GM12878 (cell line): ENCODE measurements around the gene APPBP2. TPM values are rescaled to one million over a fixed set of nuclear protein-coding genes. Genes with fewer than 3 reads are reported as not detected.

ENCODE experiments used
- ATAC-seq: fragments of 200-7000 bp; cut with Tn5 transposase; 3 replicates; pipeline ENCODE4 v1.9.1; 2020; ENCODE audit warnings: mild to moderate bottlenecking, moderate library complexity
- BruUV-seq: library from RNA; stranded (reverse); fragments of 400-500 nt; replicated peaks from 2 replicates; lab custom pipeline; 2021; lab: Mats Ljungman, UMichigan
- CTCF ChIA-PET: fragments of 300-600 bp; sonication (Branson Sonifier 250); formaldehyde crosslinking; extraction: SDS; loops from one replicate; lab custom pipeline; 2021; ENCODE audit warnings: inconsistent platforms; lab: Yijun Ruan, JAX
- POLR2A ChIA-PET: fragments of 350-600 bp; formaldehyde crosslinking; extraction: SDS; loops from one replicate; lab custom pipeline; 2021; ENCODE audit warnings: inconsistent platforms; lab: Charles Lee
- RAD21 ChIA-PET: fragments of 300-600 bp; sonication (Branson Sonifier 250); formaldehyde crosslinking; loops from one replicate; lab custom pipeline; 2023; ENCODE audit warnings: antibody characterized with exemption; ENCODE audit not compliant: unreplicated experiment; lab: Charles Lee
- SMC1A ChIA-PET: fragments of 300-600 bp; sonication (Branson Sonifier 250); formaldehyde crosslinking; loops from one replicate; lab custom pipeline; 2023; ENCODE audit not compliant: unreplicated experiment, uncharacterized antibody; lab: Charles Lee
- DNase-seq: peaks from one replicate; pipeline ENCODE4 v3.0.0-alpha.2; 2011; ENCODE audit warnings: low read depth, low spot score
- FAIRE-seq: peaks from 3 replicates; lab custom pipeline; 2011; peaks lifted over from hg19 to GRCh38; lab: Jason Lieb, UNC
- H2AFZ ChIP-seq: 2 replicates; pipeline ENCODE4 v1.6.0; 2011; ENCODE audit warnings: low read depth, low read length, control low read depth; ENCODE audit not compliant: control insufficient read depth
- H3K27ac ChIP-seq: 2 replicates; pipeline ENCODE4 v1.5.1; 2011; ENCODE audit warnings: control low read depth; ENCODE audit not compliant: control insufficient read depth, insufficient read depth
- H3K27me3 ChIP-seq, 2 experiments: replicated peaks in 1 of 2; 2 replicates each; pipeline versions ENCODE4 v1.6.0 to v1.6.1; 2011; ENCODE audit warnings: low read length in 1 of 2; ENCODE audit not compliant: control insufficient read depth in 2 of 2, insufficient read depth in 2 of 2
- H3K36me3 ChIP-seq, 2 experiments: 2 replicates each; pipeline ENCODE4 v1.5.1; 2011; ENCODE audit warnings: low read length in 1 of 2; ENCODE audit not compliant: control insufficient read depth in 2 of 2, insufficient read depth in 2 of 2
- H3K4me1 ChIP-seq: 2 replicates; pipeline ENCODE4 v1.6.1; 2011; ENCODE audit warnings: mild to moderate bottlenecking, low read length, moderate library complexity, mixed read lengths; ENCODE audit not compliant: control insufficient read depth, insufficient read depth
- H3K4me2 ChIP-seq: 2 replicates; pipeline ENCODE4 v1.6.0; 2011; ENCODE audit warnings: control low read depth; ENCODE audit not compliant: control insufficient read depth, insufficient read depth
- H3K4me3 ChIP-seq: fragments of 200-600 bp; sonication (generic); 2 replicates; pipeline ENCODE4 v1.5.1; 2016
- H3K79me2 ChIP-seq: 2 replicates; pipeline ENCODE4 v1.6.0; 2011; ENCODE audit warnings: low read length; ENCODE audit not compliant: control insufficient read depth, insufficient read depth
- H3K9ac ChIP-seq: 2 replicates; pipeline ENCODE4 v1.8.0; 2011; ENCODE audit warnings: low read length, control low read depth, mixed read lengths; ENCODE audit not compliant: control insufficient read depth, insufficient read depth
- H3K9me3 ChIP-seq: replicated peaks from 3 replicates; pipeline ENCODE4 v1.5.1; 2011; ENCODE audit warnings: mild to moderate bottlenecking, low read length; ENCODE audit not compliant: control insufficient read depth, insufficient read depth
- H4K20me1 ChIP-seq: 2 replicates; pipeline ENCODE4 v1.6.0; 2011; ENCODE audit not compliant: control insufficient read depth, insufficient read depth
- BHLHE40 ChIP-seq, 2 experiments: fragments of 450-650 bp in 1 of 2; IDR thresholded peaks; 2 replicates each; pipeline ENCODE4 v1.6.1; 2011 to 2017; ENCODE audit warnings: low read depth in 2 of 2, borderline replicate concordance in 1 of 2, improper control_type of control experiment in 1 of 2, low read length in 1 of 2, mild to moderate bottlenecking in 1 of 2
- CBX5 ChIP-seq: sonication (generic); IDR thresholded peaks from 2 replicates; pipeline ENCODE4 v1.6.1; 2016; ENCODE audit warnings: low read depth, moderate library complexity, mild to moderate bottlenecking, inconsistent platforms
- CREM ChIP-seq: IDR thresholded peaks from 2 replicates; pipeline ENCODE4 v1.6.1; 2014; ENCODE audit warnings: antibody characterized with exemption, low read depth
- ETV6 ChIP-seq, 2 experiments: fragments of 450-650 bp in 1 of 2; IDR thresholded peaks in 1 of 2; conservative IDR thresholded peaks in 1 of 2; 2 replicates each; pipeline ENCODE4 v1.6.1; 2014; ENCODE audit warnings: antibody characterized with exemption in 1 of 2, borderline replicate concordance in 1 of 2, low read depth in 1 of 2, mild to moderate bottlenecking in 1 of 2, moderate library complexity in 1 of 2
- IKZF1 ChIP-seq: fragments of 450-650 bp; conservative IDR thresholded peaks from 2 replicates; pipeline ENCODE4 v1.6.1; 2017; ENCODE audit warnings: antibody characterized with exemption, mild to moderate bottlenecking
- IRF4 ChIP-seq: IDR thresholded peaks from 2 replicates; pipeline ENCODE4 v1.6.1; 2011; ENCODE audit warnings: low read depth, low read length
- MEF2B ChIP-seq: fragments of 450-650 bp; IDR thresholded peaks from 2 replicates; pipeline ENCODE4 v1.6.1; 2018; ENCODE audit warnings: mild to moderate bottlenecking, moderate library complexity; ENCODE audit not compliant: partially characterized antibody, poor library complexity, severe bottlenecking
- MYB ChIP-seq: fragments of 150-350 bp; IDR thresholded peaks from 2 replicates; pipeline ENCODE4 v1.6.1; 2014; ENCODE audit warnings: mild to moderate bottlenecking, low read depth, low read length, borderline replicate concordance
- NFXL1 ChIP-seq: fragments of 450-650 bp; IDR thresholded peaks from 2 replicates; pipeline ENCODE4 v1.6.1; 2017; ENCODE audit warnings: antibody characterized with exemption, mild to moderate bottlenecking, borderline replicate concordance
- NR2F1 ChIP-seq: fragments of 450-650 bp; conservative IDR thresholded peaks from 2 replicates; pipeline ENCODE4 v1.6.1; 2017; ENCODE audit warnings: mild to moderate bottlenecking
- POU2F2 ChIP-seq: IDR thresholded peaks from 3 replicates; pipeline ENCODE4 v1.6.1; 2011; ENCODE audit warnings: low read depth, mild to moderate bottlenecking, low read length, borderline replicate concordance
- RAD21 ChIP-seq: IDR thresholded peaks from 2 replicates; pipeline ENCODE4 v1.6.1; 2011; ENCODE audit warnings: mild to moderate bottlenecking, low read depth, low read length, moderate library complexity; ENCODE audit not compliant: insufficient read depth
- SMARCA5 ChIP-seq: fragments of 450-650 bp; IDR thresholded peaks from 2 replicates; pipeline ENCODE4 v1.6.1; 2017; ENCODE audit warnings: mild to moderate bottlenecking
- SMC3 ChIP-seq: IDR thresholded peaks from 2 replicates; pipeline ENCODE4 v1.6.1; 2011; ENCODE audit warnings: low read length, improper control_type of control experiment, borderline replicate concordance
- TCF3 ChIP-seq: IDR thresholded peaks from 2 replicates; pipeline ENCODE4 v1.6.1; 2012; ENCODE audit warnings: low read depth, mild to moderate bottlenecking, low read length, borderline replicate concordance; ENCODE audit not compliant: insufficient read depth
- WRNIP1 ChIP-seq: IDR thresholded peaks from 2 replicates; pipeline ENCODE4 v1.6.1; 2011; ENCODE audit warnings: low read depth, low read length, improper control_type of control experiment, borderline replicate concordance
- YY1 ChIP-seq: IDR thresholded peaks from 2 replicates; pipeline ENCODE4 v1.6.1; 2011; ENCODE audit warnings: low read depth, mild to moderate bottlenecking, low read length
- WGBS: methylation state at CpG from one replicate; pipeline ENCODE4 v1.1.6; 2016; ENCODE audit warnings: low lambda C conversion rate; ENCODE audit not compliant: insufficient replicate concordance, insufficient coverage; ENCODE audit errors: missing lambda C conversion rate; 5-methylcytosine and 5-hydroxymethylcytosine counted together
- in situ Hi-C: fragments of 300-500 bp; cut with MboI; formaldehyde crosslinking; loops from 9 replicates; pipeline ENCODE4 v1.14.3; 2018; ENCODE audit warnings: mixed read lengths
- intact Hi-C: fragments of 100-400 bp; cut with micrococcal nuclease; formaldehyde crosslinking; loops from one replicate; pipeline ENCODE4 v1.14.2; 2022; ENCODE audit not compliant: unreplicated experiment
- polyA plus RNA-seq, 11 experiments: library from polyadenylated mRNA; depleted of rRNA in 4 of 11; unstranded in 6 of 11; stranded (reverse) in 5 of 11; fragments of >200 nt; fragmentation: Nextera tagmentation in 4 of 11; fragmentation: Illumina TruSeq in 1 of 11; extraction: Ambion mirVana in 4 of 11; extraction: Trizol in 1 of 11; gene quantifications; 1 replicate in 1 of 11; 2 replicates in 10 of 11; pipeline versions ENCODE4 v1.2.1 to v1.2.3, GENCODE V29; 2011 to 2016; ENCODE audit warnings: inconsistent platforms in 2 of 11, missing spikeins in 2 of 11, low read depth in 1 of 11
- total RNA-seq, 4 experiments: library from RNA; depleted of rRNA in 3 of 4; stranded (reverse); fragments of >200 nt in 3 of 4; fragmentation: Illumina TruSeq in 1 of 4; extraction: Trizol in 1 of 4; gene quantifications; 2 replicates each; pipeline versions ENCODE4 v1.2.1 to v1.2.3, GENCODE V29; 2013 to 2021
- TF ChIP-seq, protein P1 (sequence below): IDR thresholded peaks from 2 replicates; pipeline ENCODE4 v1.6.1; 2012; ENCODE audit warnings: mild to moderate bottlenecking, low read depth, low read length

APPBP2 gene
- total and polyA plus RNA-seq, 10 of the 15 experiments (the other 5 are each of a cell fraction or from before 2014, with no cell fraction given) = 4.3 to 30.8 (median 13.1) TPM

DNA sequence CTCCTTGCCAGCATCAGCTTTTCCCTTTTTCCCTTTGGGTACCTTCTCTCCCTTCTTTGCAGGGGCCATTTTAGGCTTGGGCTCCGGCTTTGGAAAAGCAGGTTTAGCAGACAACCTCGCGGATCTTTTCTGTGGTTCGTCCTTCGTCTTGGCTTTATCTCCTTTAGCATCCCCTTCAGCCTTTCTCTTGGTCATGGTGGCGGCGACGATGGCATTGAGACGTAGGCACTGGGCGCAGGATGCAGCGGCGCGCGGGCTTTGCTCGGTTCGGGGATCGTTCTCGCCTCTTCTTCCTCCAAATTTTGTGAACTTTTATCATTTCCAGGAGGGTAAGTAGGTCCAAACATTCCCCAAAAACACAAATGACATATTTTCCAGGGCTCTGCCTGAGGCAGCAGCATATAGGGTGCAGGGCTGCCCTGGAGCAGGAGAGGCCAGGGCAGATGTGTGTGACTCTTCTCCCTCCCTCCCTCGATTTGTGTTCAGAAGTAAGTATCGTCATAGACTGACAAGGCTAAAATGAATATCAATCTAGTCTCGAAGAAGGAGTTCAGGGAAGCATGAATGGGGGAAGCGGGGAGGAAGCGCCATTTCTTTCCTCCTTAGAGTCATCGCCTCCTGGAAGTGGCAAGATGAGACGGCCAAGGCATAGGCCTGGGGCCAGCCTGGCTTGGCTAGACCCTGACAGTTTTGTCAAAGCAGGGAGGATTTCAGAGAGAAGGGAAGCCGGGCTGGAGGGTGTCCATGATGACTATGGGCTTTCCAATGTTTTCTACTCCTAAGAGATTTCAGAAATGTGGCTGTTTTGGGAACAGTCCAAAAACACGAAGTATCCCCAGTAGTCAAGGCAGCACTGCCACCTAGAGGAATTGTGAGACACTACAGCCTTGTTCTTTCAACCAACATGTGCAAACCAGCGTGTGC, 90.5 kb downstream of the APPBP2 start:
- no peaks in the 10 kb centered on the region for H4K20me1 ChIP-seq
- in situ Hi-C loops (no loop called here), intact Hi-C loops (loop anchor here (1.0 to 2.0 kb wide), 2 partner anchors 203 to 292 kb away; no protein-coding TSS in a partner anchor)
- H3K4me2 ChIP-seq = no peak overlapping the region
- peak; percentile 75 for FAIRE-seq
- peaks cover 3% of the 10 kb centered on the region; the same call in 2 of the 3 replicates for H3K9me3 ChIP-seq
- no TSS peak for BruUV-seq
- H3K79me2 ChIP-seq = no peaks in the 10 kb centered on the region
- H3K27me3 ChIP-seq = no peaks in the 10 kb centered on the region
- WGBS = 73% methylated on average over 28 of the region's 28 CpGs
- no peaks in the 10 kb centered on the region for H3K36me3 ChIP-seq
- H3K4me1 ChIP-seq = peaks cover 13% of the 10 kb centered on the region
- DNase-seq = peak; percentile 31
- CTCF ChIA-PET = interaction anchor here (0.6 to 2.0 kb wide), 5 partner anchors 204 to 1459 kb away, joined by 4 to 7 read pairs (median 5); no protein-coding TSS in a partner anchor
- POLR2A ChIA-PET = no interaction called here
- no peak overlapping the region for H3K9ac ChIP-seq
- RAD21 ChIA-PET = no interaction called here
- ATAC-seq = peak; percentile 79
- no peak overlapping the region for H3K4me3 ChIP-seq
- H2AFZ ChIP-seq = no peak overlapping the region
- H3K27ac ChIP-seq = no peak overlapping the region
- SMC1A ChIA-PET = interaction anchor here (0.7 kb wide), 1 partner anchor 204 kb away, joined by 3 read pairs; no protein-coding TSS in a partner anchor
- peak; percentile 50; the same call in 1 of the 2 replicates for TF ChIP-seq YY1
- no peak for TF ChIP-seq MYB
- no peak for TF ChIP-seq TCF3
- TF ChIP-seq IRF4 = 0 out of 2 replicates have a peak, but pooled peaks have one; percentile 29
- TF ChIP-seq, protein P1, sequence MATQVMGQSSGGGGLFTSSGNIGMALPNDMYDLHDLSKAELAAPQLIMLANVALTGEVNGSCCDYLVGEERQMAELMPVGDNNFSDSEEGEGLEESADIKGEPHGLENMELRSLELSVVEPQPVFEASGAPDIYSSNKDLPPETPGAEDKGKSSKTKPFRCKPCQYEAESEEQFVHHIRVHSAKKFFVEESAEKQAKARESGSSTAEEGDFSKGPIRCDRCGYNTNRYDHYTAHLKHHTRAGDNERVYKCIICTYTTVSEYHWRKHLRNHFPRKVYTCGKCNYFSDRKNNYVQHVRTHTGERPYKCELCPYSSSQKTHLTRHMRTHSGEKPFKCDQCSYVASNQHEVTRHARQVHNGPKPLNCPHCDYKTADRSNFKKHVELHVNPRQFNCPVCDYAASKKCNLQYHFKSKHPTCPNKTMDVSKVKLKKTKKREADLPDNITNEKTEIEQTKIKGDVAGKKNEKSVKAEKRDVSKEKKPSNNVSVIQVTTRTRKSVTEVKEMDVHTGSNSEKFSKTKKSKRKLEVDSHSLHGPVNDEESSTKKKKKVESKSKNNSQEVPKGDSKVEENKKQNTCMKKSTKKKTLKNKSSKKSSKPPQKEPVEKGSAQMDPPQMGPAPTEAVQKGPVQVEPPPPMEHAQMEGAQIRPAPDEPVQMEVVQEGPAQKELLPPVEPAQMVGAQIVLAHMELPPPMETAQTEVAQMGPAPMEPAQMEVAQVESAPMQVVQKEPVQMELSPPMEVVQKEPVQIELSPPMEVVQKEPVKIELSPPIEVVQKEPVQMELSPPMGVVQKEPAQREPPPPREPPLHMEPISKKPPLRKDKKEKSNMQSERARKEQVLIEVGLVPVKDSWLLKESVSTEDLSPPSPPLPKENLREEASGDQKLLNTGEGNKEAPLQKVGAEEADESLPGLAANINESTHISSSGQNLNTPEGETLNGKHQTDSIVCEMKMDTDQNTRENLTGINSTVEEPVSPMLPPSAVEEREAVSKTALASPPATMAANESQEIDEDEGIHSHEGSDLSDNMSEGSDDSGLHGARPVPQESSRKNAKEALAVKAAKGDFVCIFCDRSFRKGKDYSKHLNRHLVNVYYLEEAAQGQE = no peak
- TF ChIP-seq CBX5 = no peak
- 0 out of 4 replicates have a peak, but pooled peaks of 1 of the 2 experiments have one; percentile 7 for TF ChIP-seq BHLHE40 (IDR thresholded peaks at IDR 0.05; ENCODE audit: borderline replicate concordance in 1 of 2, low read depth in 2 of 2, low read length in 1 of 2)
- TF ChIP-seq ETV6 (conservative IDR thresholded peaks at IDR 0.05 in 1 of 2, IDR thresholded peaks at IDR 0.05 in 1 of 2; ENCODE audit: borderline replicate concordance in 1 of 2, low read depth in 1 of 2) = peak in 1 of 2 experiments; percentile 98; a peak in 2 of 4 replicates
- 0 out of 2 replicates have a peak, but pooled peaks have one; percentile 45 for TF ChIP-seq SMARCA5
- TF ChIP-seq CREM = no peak
- peak; percentile 51; the same call in 1 of the 3 replicates for TF ChIP-seq POU2F2
- peak; percentile 94 for TF ChIP-seq RAD21
- peak; percentile 86 for TF ChIP-seq SMC3
- 0 out of 2 replicates have a peak, but pooled peaks have one; percentile 13 for TF ChIP-seq NR2F1
- TF ChIP-seq MEF2B = no peak
- peak; percentile 57; the same call in 1 of the 2 replicates for TF ChIP-seq NFXL1
- TF ChIP-seq WRNIP1 = 0 out of 2 replicates have a peak, but pooled peaks have one; percentile 61
- TF ChIP-seq IKZF1 = 0 out of 2 replicates have a peak, but pooled peaks have one; percentile 22
